Activated gamma-delta T cell treated with Interleukin-2 at 50 U/mL for 16 hours (primary cell): ENCODE data around the gene POLR2J2.
"Not testable (repeated sequence)": the region's sequence is repeated elsewhere in the genome, so short reads cannot be mapped to it uniquely, and the experiment has no call there.

Experiments used
- DNase-seq: peaks from one replicate; pipeline ENCODE4 v3.0.0-alpha.2; 2020

Gene POLR2J2

GRCh38 chr7:102667523-102667922 is 3.9 kb downstream of the POLR2J2 start:
- not testable (repeated sequence) for DNase-seq

DNA sequence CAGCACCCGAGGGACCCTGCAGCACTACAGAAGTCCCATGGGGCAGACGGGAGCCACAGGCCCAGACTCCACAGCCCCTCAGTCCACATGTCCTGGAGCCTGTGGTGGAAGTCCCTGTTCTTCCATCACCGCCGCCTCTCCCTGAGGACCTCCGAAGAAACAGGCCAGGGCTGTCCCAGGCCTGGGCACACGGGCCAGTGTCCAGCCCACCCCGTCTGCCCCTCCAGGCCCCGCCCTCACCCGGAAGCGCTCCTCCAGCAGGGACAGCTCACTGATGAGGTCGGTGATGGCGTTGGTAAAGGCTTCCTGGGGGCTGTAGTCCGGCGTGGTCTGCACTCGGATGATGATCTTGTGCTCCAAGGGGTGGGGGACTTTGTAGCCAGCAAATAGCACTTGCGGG is 4.6 kb downstream of the POLR2J2 start:
- not testable (repeated sequence) for DNase-seq

DNA sequence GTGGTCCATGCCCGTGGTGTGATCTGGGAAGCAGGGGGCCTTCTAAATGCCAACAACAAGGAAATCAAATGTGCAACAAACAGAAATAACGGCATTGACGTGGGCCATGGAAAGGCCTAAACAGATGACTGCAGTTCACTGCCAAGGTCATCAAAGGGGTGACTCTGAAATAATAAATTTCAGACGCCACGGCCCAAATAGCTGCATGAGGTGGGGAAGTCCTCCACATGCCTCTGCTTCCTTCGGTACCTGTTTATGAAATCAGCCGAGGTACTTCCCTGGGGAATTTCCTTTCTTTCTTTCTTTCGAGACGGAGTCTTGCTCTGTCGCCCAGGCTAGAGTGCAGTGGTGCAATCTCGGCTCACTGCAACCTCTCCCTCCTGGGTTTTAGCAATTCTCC is 6.7 kb downstream of the POLR2J2 start:
- not testable (repeated sequence) for DNase-seq

DNA sequence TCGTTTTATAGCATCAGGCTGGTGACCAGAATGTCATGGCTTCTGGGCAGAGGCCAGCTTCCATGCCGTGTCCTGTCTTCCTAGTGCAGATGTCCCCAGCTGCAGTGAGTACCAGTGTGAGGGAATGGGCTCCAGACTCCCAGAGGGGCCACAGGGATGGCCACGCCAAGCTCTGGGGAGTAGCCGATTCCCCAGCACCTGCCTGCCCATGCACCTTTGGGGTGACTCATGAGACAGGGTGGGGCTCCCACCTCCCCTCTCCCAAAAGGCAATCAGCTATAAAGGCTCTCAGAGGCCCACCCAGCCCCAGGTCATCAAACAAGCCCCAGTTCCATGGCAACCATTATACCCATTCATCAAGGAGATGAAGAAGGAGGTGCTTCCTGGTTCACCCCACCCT is 21.5 kb downstream of the POLR2J2 start, which contains the start of gene SPDYE2B:
Gene SPDYE2B, plus strand, starts transcription at position 396 of the 400 bp plus-strand sequence. CDS start 2,030 bp downstream, outside the sequence.
- DNase-seq, result not testable (repeated sequence)

DNA sequence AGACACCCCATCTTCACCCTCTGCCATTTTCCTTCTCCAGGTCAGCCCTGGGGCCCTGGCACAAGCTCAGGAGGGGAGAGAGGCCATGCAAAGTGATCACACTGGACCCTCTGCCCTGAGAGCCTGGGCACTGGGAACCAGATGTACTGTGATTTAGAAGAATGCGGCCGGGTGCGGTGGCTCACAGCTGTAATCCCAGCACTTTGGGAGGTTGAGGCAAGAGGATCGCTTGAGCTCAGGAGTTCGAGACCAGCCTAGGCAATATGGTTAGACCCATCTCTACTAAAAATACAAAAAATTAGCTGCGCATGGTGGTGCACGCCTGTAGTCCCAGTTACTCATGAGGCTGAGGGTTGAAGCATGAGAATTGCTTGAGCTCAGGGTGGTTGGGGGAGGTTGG is 23.6 kb downstream of the POLR2J2 start:
- DNase-seq, result not testable (repeated sequence)

DNA sequence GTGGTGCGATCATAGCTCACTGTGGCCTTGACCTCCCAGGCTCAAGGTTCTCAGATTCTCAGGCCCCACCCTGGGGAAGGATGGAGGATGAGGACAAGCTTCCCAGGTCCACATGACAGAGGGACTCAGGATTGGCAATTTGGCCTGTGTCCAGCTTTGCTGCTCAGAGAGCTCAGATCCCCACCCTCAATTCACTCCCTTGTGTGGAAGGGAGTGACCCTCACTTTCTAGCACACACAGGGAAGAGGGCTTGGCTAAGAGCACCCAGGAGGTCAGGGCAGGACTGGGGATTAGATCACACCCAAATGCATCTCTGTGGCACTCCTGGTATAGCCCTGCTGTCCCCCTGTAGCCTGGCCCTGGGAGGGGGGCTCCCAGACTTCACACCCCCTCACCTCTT is 28.1 kb downstream of the POLR2J2 start:
- not testable (repeated sequence) for DNase-seq

- DNase-seq, result not testable (repeated sequence)
These were observed 28.8 kb downstream of the POLR2J2 start, which contains the start of gene UPK3BL1 for GRCh38 chr7:102642691-102643090. Gene UPK3BL1, minus strand, starts transcription at chr7:102642791. Its CDS starts 50 bp downstream, at chr7:102642741.

GRCh38 chr7:102638848-102639247 is 32.6 kb downstream of the POLR2J2 start:
- DNase-seq, result not testable (repeated sequence)

DNA sequence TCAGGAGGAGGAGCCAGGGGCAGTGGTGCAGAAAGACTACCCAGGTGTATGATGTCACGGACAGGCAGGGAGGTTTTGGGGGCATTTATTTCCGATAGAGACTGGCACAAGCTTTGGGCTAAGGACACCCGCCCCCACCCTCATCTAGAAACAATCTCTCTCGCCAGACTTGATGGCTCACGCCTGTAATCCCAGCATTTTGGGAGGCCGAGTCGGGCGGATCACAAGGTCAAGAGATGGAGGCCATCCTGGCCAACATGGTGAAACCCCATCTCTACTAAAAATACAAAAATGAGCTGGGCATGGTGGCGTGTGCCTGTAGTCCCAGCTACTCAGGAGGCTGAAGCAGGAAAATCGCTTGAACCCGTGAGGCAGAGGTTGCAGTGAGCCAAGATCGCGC is 34.5 kb downstream of the POLR2J2 start:
- DNase-seq, result not testable (repeated sequence)

GRCh38 chr7:102635354-102635753 is 36.1 kb downstream of the POLR2J2 start:
- not testable (repeated sequence) for DNase-seq

- not testable (repeated sequence) for DNase-seq
These were observed 37.2 kb downstream of the POLR2J2 start for GRCh38 chr7:102634299-102634698.

- not testable (repeated sequence) for DNase-seq
These were observed 40.8 kb downstream of the POLR2J2 start for GRCh38 chr7:102630622-102631021.

- DNase-seq, result not testable (repeated sequence)
These were observed 44.1 kb downstream of the POLR2J2 start for GRCh38 chr7:102627271-102627904.

DNA sequence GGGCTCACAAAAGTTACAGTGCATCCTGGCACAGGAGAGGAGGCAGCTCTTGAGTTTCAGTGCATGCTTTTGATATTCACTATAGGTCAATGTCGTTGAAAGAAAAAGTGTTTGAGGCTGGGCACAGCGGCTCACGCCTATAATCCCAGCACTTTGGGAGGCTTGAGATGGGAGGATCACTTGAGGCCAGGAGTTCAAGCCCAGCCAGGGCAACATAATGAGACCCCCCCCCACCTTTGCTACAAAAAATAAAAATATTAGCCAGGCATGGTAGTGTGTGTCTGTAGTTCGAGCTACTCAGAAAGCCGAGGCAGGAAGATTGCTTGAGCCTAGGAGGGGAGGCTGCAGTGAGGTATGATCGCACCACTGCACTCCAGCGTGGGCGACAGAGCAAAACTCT is 53.3 kb downstream of the POLR2J2 start:
- not testable (repeated sequence) for DNase-seq

DNA sequence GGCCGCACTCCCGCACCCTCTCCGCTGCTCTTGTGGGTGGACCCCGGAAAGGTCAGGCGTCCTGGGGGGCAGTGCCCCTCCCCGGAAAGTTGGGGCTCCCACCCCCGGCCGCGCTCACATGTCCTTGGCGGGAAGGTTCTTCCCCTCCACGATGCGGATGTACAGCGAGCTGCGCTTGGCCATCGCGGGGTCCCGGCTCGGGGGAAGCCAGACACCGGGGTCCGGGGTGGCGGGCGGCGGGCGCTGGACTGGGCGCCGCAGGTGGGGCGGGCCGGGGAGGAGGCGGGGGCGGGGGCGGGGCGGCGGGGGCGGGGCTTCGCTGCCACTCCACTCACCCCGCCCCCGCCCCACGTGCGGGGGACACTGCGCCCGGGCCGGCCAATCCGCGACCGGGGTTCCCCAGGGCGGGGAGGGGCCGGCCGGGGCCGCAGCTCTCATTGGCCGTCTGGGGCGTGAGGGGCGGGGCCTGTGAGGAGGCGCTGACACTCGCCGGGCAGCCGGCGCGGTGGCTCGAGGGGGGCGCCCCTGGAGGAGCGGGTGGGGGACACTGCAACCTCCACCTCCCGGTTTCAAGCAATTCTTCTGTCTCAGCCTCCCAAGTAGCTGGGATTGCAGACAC is 54.8 kb downstream of the POLR2J2 start, which contains the start of gene RASA4:
Gene RASA4, minus strand, starts transcription at position 250 of the 619 bp plus-strand sequence. Its CDS starts 67 bp downstream, at position 183.
- peak; percentile 14 for DNase-seq
